ENCODE data around the gene LONP1.

Gene LONP1

GRCh38 chr19:5642204-5642603 is 77.7 kb downstream of the LONP1 start:
- Histone ChIP-seq H3K36me3 (ENCODE audit: insufficient read depth, low read length) (peaks cover 26% of the 10 kb centered on the region), H3K9me3 (ENCODE audit: control insufficient read depth, insufficient read depth, low read length) (no peaks in the 10 kb centered on the region), H3K9ac (ENCODE audit: low read depth, low read length) (no peak overlapping the region), H3K4me1 (ENCODE audit: insufficient read depth, low read length) (no peaks in the 10 kb centered on the region)
